ENCODE data around the gene KCNQ1OT1. TPM values are rescaled to one million over a fixed set of nuclear protein-coding genes. Genes with fewer than 3 reads are reported as not detected.

Gene KCNQ1OT1
- total RNA-seq, 2 donors from 2014 or later = 0.26 to 0.35 TPM

- peaks cover 6 to 8% of the 10 kb centered on the region in 2 donors for H3K36me3 Mint-ChIP-seq (ENCODE audit: insufficient read depth in 2 of 2)
- no peaks in the 10 kb centered on the region for H3K27me3 Mint-ChIP-seq (ENCODE audit: low read depth)
- H3K9me3 Mint-ChIP-seq = peaks cover under 1 to 2% of the 10 kb centered on the region in 2 donors
- no peak for DNase-seq
- no peak overlapping the region for H3K4me3 Mint-ChIP-seq
- ATAC-seq (replicated peaks in 1 of 2) = no peak
- H3K27ac Mint-ChIP-seq = peak overlapping the region; percentile 47
- no peaks in the 10 kb centered on the region for H3K4me1 Mint-ChIP-seq (ENCODE audit: low read depth)
These were observed 43.8 kb downstream of the KCNQ1OT1 start for GRCh38 chr11:2655834-2656622.

GRCh38 chr11:2655016-2655719 lies 44.6 kb downstream of the KCNQ1OT1 start:
- no peaks in the 10 kb centered on the region for H3K4me1 Mint-ChIP-seq (ENCODE audit: low read depth)
- no peak overlapping the region for H3K4me3 Mint-ChIP-seq
- no peaks in the 10 kb centered on the region for H3K27me3 Mint-ChIP-seq (ENCODE audit: low read depth)
- DNase-seq (no peak), ATAC-seq (replicated peaks in 1 of 2) (no peak)
- peaks cover 6 to 13% of the 10 kb centered on the region in 2 donors for H3K36me3 Mint-ChIP-seq (ENCODE audit: insufficient read depth in 2 of 2)
- no peak overlapping the region for H3K27ac Mint-ChIP-seq
- peaks cover 5 to 9% of the 10 kb centered on the region in 2 donors for H3K9me3 Mint-ChIP-seq

- no peaks in the 10 kb centered on the region for H3K27me3 Mint-ChIP-seq (ENCODE audit: low read depth)
- H3K36me3 Mint-ChIP-seq (ENCODE audit: insufficient read depth in 2 of 2) = peaks cover 13 to 21% of the 10 kb centered on the region in 2 donors
- DNase-seq = no peak
- no peaks in the 10 kb centered on the region for H3K4me1 Mint-ChIP-seq (ENCODE audit: low read depth)
- no peak overlapping the region for H3K27ac Mint-ChIP-seq
- no peak for ATAC-seq (replicated peaks in 1 of 2)
- peaks cover 10 to 16% of the 10 kb centered on the region in 2 donors for H3K9me3 Mint-ChIP-seq
- H3K4me3 Mint-ChIP-seq = no peak overlapping the region
These were observed 45.7 kb downstream of the KCNQ1OT1 start for GRCh38 chr11:2653930-2654739.

GRCh38 chr11:2653198-2653551 lies 46.6 kb downstream of the KCNQ1OT1 start:
- no peaks in the 10 kb centered on the region for H3K27me3 Mint-ChIP-seq (ENCODE audit: low read depth)
- H3K27ac Mint-ChIP-seq = no peak overlapping the region
- H3K4me1 Mint-ChIP-seq (ENCODE audit: low read depth) = no peaks in the 10 kb centered on the region
- peaks cover 17 to 23% of the 10 kb centered on the region in 2 donors for H3K36me3 Mint-ChIP-seq (ENCODE audit: insufficient read depth in 2 of 2)
- peaks cover 10 to 19% of the 10 kb centered on the region in 2 donors for H3K9me3 Mint-ChIP-seq
- no peak for DNase-seq
- ATAC-seq (replicated peaks in 1 of 2) = no peak
- no peak overlapping the region for H3K4me3 Mint-ChIP-seq

- H3K4me3 Mint-ChIP-seq = no peak overlapping the region
- H3K9me3 Mint-ChIP-seq = peaks cover 13 to 20% of the 10 kb centered on the region in 2 donors
These were observed 47.2 kb downstream of the KCNQ1OT1 start for GRCh38 chr11:2652333-2653197.

GRCh38 chr11:2651826-2652271 lies 47.9 kb downstream of the KCNQ1OT1 start:
- no peaks in the 10 kb centered on the region for H3K27me3 Mint-ChIP-seq (ENCODE audit: low read depth)
- H3K36me3 Mint-ChIP-seq (ENCODE audit: insufficient read depth in 2 of 2) = peaks cover 26 to 27% of the 10 kb centered on the region in 2 donors
- ATAC-seq (replicated peaks in 1 of 2) (no peak), DNase-seq (no peak)
- no peaks in the 10 kb centered on the region for H3K4me1 Mint-ChIP-seq (ENCODE audit: low read depth)
- H3K27ac Mint-ChIP-seq = no peak overlapping the region
- H3K4me3 Mint-ChIP-seq = no peak overlapping the region
- H3K9me3 Mint-ChIP-seq = peaks cover 17 to 24% of the 10 kb centered on the region in 2 donors

More at GRCh38 chr11:2652333-2653197, 47.2 kb downstream of the KCNQ1OT1 start:
- H3K36me3 Mint-ChIP-seq (ENCODE audit: insufficient read depth in 2 of 2) = peaks cover 20 to 23% of the 10 kb centered on the region in 2 donors
- H3K27me3 Mint-ChIP-seq (ENCODE audit: low read depth) = no peaks in the 10 kb centered on the region
- no peak overlapping the region for H3K27ac Mint-ChIP-seq
- ATAC-seq (replicated peaks in 1 of 2) (no peak), DNase-seq (no peak)
- H3K4me1 Mint-ChIP-seq (ENCODE audit: low read depth) = no peaks in the 10 kb centered on the region

GRCh38 chr11:2651054-2651617 lies 48.7 kb downstream of the KCNQ1OT1 start:
- Mint-ChIP-seq H3K4me3 (no peak overlapping the region), H3K36me3 (ENCODE audit: insufficient read depth in 2 of 2) (peaks cover 26 to 27% of the 10 kb centered on the region in 2 donors), H3K9me3 (peaks cover 17 to 24% of the 10 kb centered on the region in 2 donors), H3K27me3 (ENCODE audit: low read depth) (no peaks in the 10 kb centered on the region), H3K4me1 (ENCODE audit: low read depth) (no peaks in the 10 kb centered on the region), H3K27ac (no peak overlapping the region)
- DNase-seq (no peak), ATAC-seq (replicated peaks in 1 of 2) (no peak)

GRCh38 chr11:2650343-2650867 lies 49.4 kb downstream of the KCNQ1OT1 start:
- DNase-seq (no peak), ATAC-seq (replicated peaks in 1 of 2) (no peak)
- no peaks in the 10 kb centered on the region for H3K27me3 Mint-ChIP-seq (ENCODE audit: low read depth)
- peaks cover 26 to 27% of the 10 kb centered on the region in 2 donors for H3K36me3 Mint-ChIP-seq (ENCODE audit: insufficient read depth in 2 of 2)
- peaks cover 17 to 25% of the 10 kb centered on the region in 2 donors for H3K9me3 Mint-ChIP-seq
- H3K4me1 Mint-ChIP-seq (ENCODE audit: low read depth) = no peaks in the 10 kb centered on the region
- H3K27ac Mint-ChIP-seq = no peak overlapping the region
- H3K4me3 Mint-ChIP-seq = no peak overlapping the region

GRCh38 chr11:2649848-2650247 lies 49.9 kb downstream of the KCNQ1OT1 start:
- ATAC-seq (replicated peaks in 1 of 2) = no peak

GRCh38 chr11:2649400-2649799 lies 50.4 kb downstream of the KCNQ1OT1 start:
- ATAC-seq (replicated peaks in 1 of 2) (no peak), DNase-seq (no peak)
- H3K9me3 Mint-ChIP-seq = peaks cover 17 to 29% of the 10 kb centered on the region in 2 donors
- no peak overlapping the region for H3K4me3 Mint-ChIP-seq
- H3K27me3 Mint-ChIP-seq (ENCODE audit: low read depth) = no peaks in the 10 kb centered on the region
- peaks cover 29% of the 10 kb centered on the region in 2 donors for H3K36me3 Mint-ChIP-seq (ENCODE audit: insufficient read depth in 2 of 2)
- H3K4me1 Mint-ChIP-seq (ENCODE audit: low read depth) = no peaks in the 10 kb centered on the region
- H3K27ac Mint-ChIP-seq = no peak overlapping the region

More at GRCh38 chr11:2649848-2650247, 49.9 kb downstream of the KCNQ1OT1 start:
- Mint-ChIP-seq H3K27me3 (ENCODE audit: low read depth) (no peaks in the 10 kb centered on the region), H3K4me3 (no peak overlapping the region), H3K4me1 (ENCODE audit: low read depth) (no peaks in the 10 kb centered on the region), H3K36me3 (ENCODE audit: insufficient read depth in 2 of 2) (peaks cover 26 to 27% of the 10 kb centered on the region in 2 donors), H3K27ac (no peak overlapping the region), H3K9me3 (peaks cover 17 to 27% of the 10 kb centered on the region in 2 donors)
- no peak for DNase-seq

- H3K4me3 Mint-ChIP-seq = no peak overlapping the region
- no peaks in the 10 kb centered on the region for H3K4me1 Mint-ChIP-seq (ENCODE audit: low read depth)
- no peak for ATAC-seq (replicated peaks in 1 of 2)
- H3K27me3 Mint-ChIP-seq (ENCODE audit: low read depth) = no peaks in the 10 kb centered on the region
- H3K9me3 Mint-ChIP-seq = peaks cover 20 to 37% of the 10 kb centered on the region in 2 donors
- no peak overlapping the region for H3K27ac Mint-ChIP-seq
- H3K36me3 Mint-ChIP-seq (ENCODE audit: insufficient read depth in 2 of 2) = peaks cover 32 to 37% of the 10 kb centered on the region in 2 donors
- DNase-seq = no peak
These were observed 51.8 kb downstream of the KCNQ1OT1 start for GRCh38 chr11:2647953-2648352.
